BLaER1 treated with 17β-estradiol and CSF1 and Interleukin-3, amounts not matched to agents 10 nM and 100 nM (cell line): ENCODE results near the gene SORBS1.

Experiments used
- H3K27ac ChIP-seq, 11 experiments: shearing (Covaris generic); formaldehyde crosslinking; 2 replicates each; pipeline ENCODE4 v1.8.1; 2022
- H3K27me3 ChIP-seq, 11 experiments: shearing (Covaris generic); formaldehyde crosslinking; 2 replicates each; pipeline ENCODE4 v1.8.1; 2022
- H3K36me3 ChIP-seq, 11 experiments: shearing (Covaris generic); formaldehyde crosslinking; 2 replicates each; pipeline ENCODE4 v1.8.1; 2022
- H3K4me1 ChIP-seq, 10 experiments: shearing (Covaris generic); formaldehyde crosslinking; 2 replicates each; pipeline ENCODE4 v1.8.1; 2022
- H3K4me2 ChIP-seq, 11 experiments: shearing (Covaris generic); formaldehyde crosslinking; 2 replicates each; pipeline ENCODE4 v1.8.1; 2022
- H3K4me3 ChIP-seq, 10 experiments: shearing (Covaris generic); formaldehyde crosslinking; 2 replicates each; pipeline ENCODE4 v1.8.1; 2022
- H3K9ac ChIP-seq, 11 experiments: shearing (Covaris generic); formaldehyde crosslinking; 2 replicates each; pipeline ENCODE4 v1.8.1; 2022
- H3K9me3 ChIP-seq, 11 experiments: shearing (Covaris generic); formaldehyde crosslinking; replicated peaks in 1 of 11; 2 replicates each; pipeline ENCODE4 v1.8.1; 2022
- H4K20me1 ChIP-seq, 11 experiments: shearing (Covaris generic); formaldehyde crosslinking; 2 replicates each; pipeline ENCODE4 v1.8.1; 2022
- Cebpa-rat ChIP-seq, 11 experiments: shearing (Covaris generic); IDR thresholded peaks; 2 replicates each; pipeline ENCODE4 v1.8.1; 2022

Gene SORBS1

GRCh38 chr10:95339863-95340262 lies 221.3 kb downstream of the SORBS1 start:
- Histone ChIP-seq H3K27ac (no peak overlapping the region), H3K9ac (no peak overlapping the region), H3K4me1 (no peaks in the 10 kb centered on the region), H3K27me3 (no peaks in the 10 kb centered on the region), H3K4me2 (no peak overlapping the region), H4K20me1 (peaks cover 0 to 25% (median 0%) of the 10 kb centered on the region in 11 experiments; a peak in 2 of 22 replicates), H3K4me3 (no peak overlapping the region), H3K36me3 (peaks cover 0 to 100% (median 85%) of the 10 kb centered on the region in 11 experiments; a peak in 15 of 22 replicates), H3K9me3 (no peaks in the 10 kb centered on the region)
- no peak for TF ChIP-seq Cebpa-rat (IDR thresholded peaks at IDR 0.05)

GRCh38 chr10:95337423-95338160 lies 223.6 kb downstream of the SORBS1 start:
- Histone ChIP-seq H4K20me1 (peaks cover 0 to 35% (median 0%) of the 10 kb centered on the region in 11 experiments; a peak in 3 of 22 replicates), H3K4me1 (peaks cover 0 to 5% (median 0%) of the 10 kb centered on the region in 10 experiments; a peak in 2 of 20 replicates), H3K27ac (no peak overlapping the region), H3K9ac (no peak overlapping the region), H3K27me3 (no peaks in the 10 kb centered on the region), H3K4me3 (no peak overlapping the region), H3K4me2 (no peak overlapping the region), H3K9me3 (no peaks in the 10 kb centered on the region), H3K36me3 (peaks cover 0 to 100% (median 91%) of the 10 kb centered on the region in 11 experiments; a peak in 15 of 22 replicates)
- no peak for TF ChIP-seq Cebpa-rat (IDR thresholded peaks at IDR 0.05)

GRCh38 chr10:95336702-95337101 lies 224.5 kb downstream of the SORBS1 start:
- Histone ChIP-seq H3K4me2 (no peak overlapping the region), H3K4me1 (peaks cover 0 to 5% (median 0%) of the 10 kb centered on the region in 10 experiments; a peak in 2 of 20 replicates), H3K4me3 (no peak overlapping the region), H3K9me3 (no peaks in the 10 kb centered on the region), H3K27ac (no peak overlapping the region), H3K9ac (no peak overlapping the region), H4K20me1 (peaks cover 0 to 35% (median 0%) of the 10 kb centered on the region in 11 experiments; a peak in 3 of 22 replicates), H3K36me3 (peaks cover 0 to 100% (median 91%) of the 10 kb centered on the region in 11 experiments; a peak in 15 of 22 replicates), H3K27me3 (no peaks in the 10 kb centered on the region)
- TF ChIP-seq Cebpa-rat (IDR thresholded peaks at IDR 0.05), result no peak

GRCh38 chr10:95335933-95336699 lies 225.1 kb downstream of the SORBS1 start:
- Histone ChIP-seq H3K27me3 (no peaks in the 10 kb centered on the region), H3K27ac (no peak overlapping the region), H3K9me3 (no peaks in the 10 kb centered on the region), H4K20me1 (peaks cover 0 to 35% (median 0%) of the 10 kb centered on the region in 11 experiments; a peak in 3 of 22 replicates), H3K4me2 (no peak overlapping the region), H3K4me1 (peaks cover 0 to 5% (median 0%) of the 10 kb centered on the region in 10 experiments; a peak in 2 of 20 replicates), H3K4me3 (no peak overlapping the region), H3K9ac (no peak overlapping the region), H3K36me3 (peaks cover 0 to 100% (median 91%) of the 10 kb centered on the region in 11 experiments; a peak in 15 of 22 replicates)
- TF ChIP-seq Cebpa-rat (IDR thresholded peaks at IDR 0.05), result no peak

GRCh38 chr10:95334805-95335144 lies 226.4 kb downstream of the SORBS1 start:
- Histone ChIP-seq H3K27ac (0 out of 22 replicates have a peak overlapping the region, but pooled peaks of 1 of the 11 experiments have one; percentile 12), H3K4me3 (no peak overlapping the region), H3K27me3 (no peaks in the 10 kb centered on the region), H4K20me1 (peaks cover 0 to 35% (median 0%) of the 10 kb centered on the region in 11 experiments; a peak in 3 of 22 replicates), H3K4me1 (peaks cover 0 to 5% (median 0%) of the 10 kb centered on the region in 10 experiments; a peak in 2 of 20 replicates), H3K36me3 (peaks cover 0 to 100% (median 92%) of the 10 kb centered on the region in 11 experiments; a peak in 15 of 22 replicates), H3K9me3 (no peaks in the 10 kb centered on the region), H3K9ac (no peak overlapping the region), H3K4me2 (no peak overlapping the region)
- TF ChIP-seq Cebpa-rat (IDR thresholded peaks at IDR 0.05), result no peak

- Histone ChIP-seq H3K4me3 (no peak overlapping the region), H3K4me2 (no peak overlapping the region), H3K4me1 (peaks cover 0 to 5% (median 0%) of the 10 kb centered on the region in 10 experiments; a peak in 2 of 20 replicates), H3K27me3 (no peaks in the 10 kb centered on the region), H3K27ac (0 out of 22 replicates have a peak overlapping the region, but pooled peaks of 1 of the 11 experiments have one; percentile 12), H3K9me3 (no peaks in the 10 kb centered on the region), H3K9ac (no peak overlapping the region), H3K36me3 (peaks cover 0 to 100% (median 93%) of the 10 kb centered on the region in 11 experiments; a peak in 15 of 22 replicates), H4K20me1 (peaks cover 0 to 35% (median 0%) of the 10 kb centered on the region in 11 experiments; a peak in 3 of 22 replicates)
- no peak for TF ChIP-seq Cebpa-rat (IDR thresholded peaks at IDR 0.05)
Observed at GRCh38 chr10:95333997-95334804, 227.0 kb downstream of the SORBS1 start.

GRCh38 chr10:95332666-95333249 lies 228.4 kb downstream of the SORBS1 start:
- no peaks in the 10 kb centered on the region for H3K27me3 ChIP-seq
- no peaks in the 10 kb centered on the region for H3K9me3 ChIP-seq
- H3K4me3 ChIP-seq, result no peak overlapping the region
- H3K27ac ChIP-seq, result no peak overlapping the region
- peaks cover 0 to 5% (median 0%) of the 10 kb centered on the region in 10 experiments; a peak in 2 of 20 replicates for H3K4me1 ChIP-seq
- H3K36me3 ChIP-seq, result peaks cover 0 to 100% (median 88%) of the 10 kb centered on the region in 11 experiments; a peak in 15 of 22 replicates
- TF ChIP-seq Cebpa-rat (IDR thresholded peaks at IDR 0.05), result no peak
- H3K9ac ChIP-seq, result no peak overlapping the region
- no peak overlapping the region for H3K4me2 ChIP-seq
- H4K20me1 ChIP-seq, result peaks cover 0 to 33% (median 0%) of the 10 kb centered on the region in 11 experiments; a peak in 3 of 22 replicates

GRCh38 chr10:95331596-95332130 lies 229.5 kb downstream of the SORBS1 start:
- H3K4me1 ChIP-seq, result peaks cover 0 to 5% (median 0%) of the 10 kb centered on the region in 10 experiments; a peak in 2 of 20 replicates
- H3K27me3 ChIP-seq, result no peaks in the 10 kb centered on the region
- H3K4me3 ChIP-seq, result no peak overlapping the region
- peaks cover 0 to 26% (median 0%) of the 10 kb centered on the region in 11 experiments; a peak in 3 of 22 replicates for H4K20me1 ChIP-seq
- TF ChIP-seq Cebpa-rat (IDR thresholded peaks at IDR 0.05), result no peak
- H3K4me2 ChIP-seq, result no peak overlapping the region
- no peak overlapping the region for H3K9ac ChIP-seq
- no peaks in the 10 kb centered on the region for H3K9me3 ChIP-seq
- no peak overlapping the region for H3K27ac ChIP-seq
- H3K36me3 ChIP-seq, result peaks cover 0 to 100% (median 89%) of the 10 kb centered on the region in 11 experiments; a peak in 15 of 22 replicates
